ENCODE data around the gene CTNNA3.

Gene CTNNA3

DNA sequence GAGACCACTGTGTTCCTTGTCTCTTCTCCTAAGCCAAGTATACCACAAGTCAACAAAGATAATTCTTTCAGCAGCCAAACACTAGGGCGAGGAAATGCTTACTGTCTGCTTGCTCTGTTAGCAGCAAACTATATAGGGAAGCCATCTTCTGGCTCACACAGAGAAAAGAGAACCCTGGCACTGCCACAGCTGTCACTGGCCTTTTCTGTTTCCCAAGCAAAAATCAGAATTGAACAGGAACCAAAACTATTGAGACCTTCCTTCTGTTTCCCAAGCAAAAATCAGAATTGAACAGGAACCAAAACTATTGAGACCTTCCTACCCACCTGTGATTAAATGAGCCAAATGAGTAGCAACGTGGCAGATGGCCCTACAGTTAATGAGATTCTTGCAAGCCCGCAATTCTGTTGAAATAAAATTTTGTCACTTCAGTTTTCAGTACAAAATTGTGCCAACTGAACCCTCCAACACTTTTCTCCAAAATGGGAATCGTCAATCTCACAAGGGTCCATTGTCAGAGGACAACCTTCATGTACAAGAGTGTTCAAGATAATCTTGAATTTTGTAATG is 715.7 kb downstream of the CTNNA3 start:
- H3K4me3 ChIP-seq (ENCODE audit: low read length), result no peak overlapping the region
- no peak for DNase-seq (ENCODE audit: low read depth)
- TF ChIP-seq CTCF (conservative IDR thresholded peaks at IDR 0.05; ENCODE audit: low read depth, low read length), result no peak

DNA sequence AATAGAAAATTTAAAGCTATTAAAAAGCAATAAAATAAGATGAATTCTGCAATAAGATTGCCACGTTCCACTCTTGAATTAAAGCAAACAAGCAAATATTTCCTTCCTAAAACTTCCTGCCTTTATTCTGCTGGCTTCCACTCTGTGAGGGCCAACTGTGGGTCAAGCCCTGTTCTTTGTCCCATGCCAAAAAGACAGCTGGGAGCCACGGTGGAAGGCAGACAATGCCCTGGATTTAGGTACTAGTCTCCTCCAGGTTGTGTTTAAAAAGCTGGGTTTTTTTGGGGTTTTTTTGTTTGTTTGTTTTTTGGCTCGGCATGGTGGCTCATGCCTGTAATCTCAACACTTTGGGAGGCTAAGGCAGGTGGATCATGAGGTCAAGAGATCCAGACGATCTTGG is 731.0 kb downstream of the CTNNA3 start:
- no peak overlapping the region for H3K4me3 ChIP-seq (ENCODE audit: low read length)
- no peak for DNase-seq (ENCODE audit: low read depth)
- no peak for TF ChIP-seq CTCF (conservative IDR thresholded peaks at IDR 0.05; ENCODE audit: low read depth, low read length)

DNA sequence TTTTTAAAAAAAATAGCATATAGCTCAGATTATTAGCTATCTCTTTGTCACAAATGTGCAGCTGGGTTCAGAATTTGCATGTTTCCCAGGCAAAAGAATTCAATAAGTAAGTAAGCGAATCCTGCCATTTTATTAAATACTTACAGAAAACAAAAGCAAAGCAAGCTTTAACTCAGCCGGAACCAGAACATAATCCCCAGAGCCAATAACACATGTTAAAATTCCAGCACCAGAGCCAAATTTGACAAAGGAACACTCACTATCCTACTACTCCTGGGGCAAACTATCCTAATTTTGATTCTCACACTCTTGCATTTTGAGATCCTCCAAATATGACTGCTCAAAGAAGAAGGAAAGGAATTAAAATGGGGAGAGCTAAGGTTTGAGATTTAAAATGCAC is 737.5 kb downstream of the CTNNA3 start:
- H3K4me3 ChIP-seq (ENCODE audit: low read length), result no peak overlapping the region
- no peak for TF ChIP-seq CTCF (conservative IDR thresholded peaks at IDR 0.05; ENCODE audit: low read depth, low read length)
- DNase-seq (ENCODE audit: low read depth), result no peak

- no peak for TF ChIP-seq CTCF (conservative IDR thresholded peaks at IDR 0.05; ENCODE audit: low read depth, low read length)
- no peak overlapping the region for H3K4me3 ChIP-seq (ENCODE audit: low read length)
- no peak for DNase-seq (ENCODE audit: low read depth)
Observed at GRCh38 chr10:66951896-66952295, 744.1 kb downstream of the CTNNA3 start.

DNA sequence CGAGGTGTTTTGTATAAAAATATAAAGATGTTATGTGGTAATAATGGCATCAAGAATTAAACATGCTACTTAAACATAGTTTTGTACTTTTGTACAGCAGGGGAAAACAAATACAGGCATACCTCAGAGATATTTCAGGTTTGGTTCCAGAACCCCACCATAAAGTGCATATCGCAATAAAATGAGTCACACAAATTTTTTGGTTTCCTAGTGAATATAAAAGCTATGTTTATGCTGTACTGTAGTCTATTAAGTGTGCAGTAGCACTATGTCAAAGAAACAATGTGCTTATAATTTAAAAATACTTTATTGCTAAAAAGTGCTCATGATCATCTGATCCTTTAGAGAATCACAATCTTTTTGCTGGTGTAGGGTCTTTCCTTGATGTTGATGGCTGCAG is 752.4 kb downstream of the CTNNA3 start:
- no peak for TF ChIP-seq CTCF (conservative IDR thresholded peaks at IDR 0.05; ENCODE audit: low read depth, low read length)
- DNase-seq (ENCODE audit: low read depth), result no peak
- H3K4me3 ChIP-seq (ENCODE audit: low read length), result no peak overlapping the region

DNA sequence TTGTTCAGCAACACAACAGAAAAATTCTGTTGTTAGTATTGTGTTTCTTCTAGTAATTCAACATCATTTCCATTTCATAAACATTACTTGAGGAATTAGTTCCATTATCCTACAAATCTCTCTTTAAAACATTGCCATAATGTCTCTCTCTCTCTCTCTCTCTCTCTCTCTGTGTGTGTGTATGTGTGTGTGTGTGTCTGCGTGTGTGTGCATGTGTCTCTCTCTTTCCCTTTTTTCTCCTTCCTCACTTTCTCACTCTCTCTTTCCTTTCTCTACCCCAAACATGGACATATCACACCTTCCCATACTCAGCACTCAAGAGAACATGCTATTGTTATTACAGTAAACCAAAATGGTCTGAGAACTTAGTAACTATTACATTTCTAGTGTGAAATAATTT is 753.6 kb downstream of the CTNNA3 start:
- TF ChIP-seq CTCF (conservative IDR thresholded peaks at IDR 0.05; ENCODE audit: low read depth, low read length), result no peak
- no peak for DNase-seq (ENCODE audit: low read depth)
- no peak overlapping the region for H3K4me3 ChIP-seq (ENCODE audit: low read length)

DNA sequence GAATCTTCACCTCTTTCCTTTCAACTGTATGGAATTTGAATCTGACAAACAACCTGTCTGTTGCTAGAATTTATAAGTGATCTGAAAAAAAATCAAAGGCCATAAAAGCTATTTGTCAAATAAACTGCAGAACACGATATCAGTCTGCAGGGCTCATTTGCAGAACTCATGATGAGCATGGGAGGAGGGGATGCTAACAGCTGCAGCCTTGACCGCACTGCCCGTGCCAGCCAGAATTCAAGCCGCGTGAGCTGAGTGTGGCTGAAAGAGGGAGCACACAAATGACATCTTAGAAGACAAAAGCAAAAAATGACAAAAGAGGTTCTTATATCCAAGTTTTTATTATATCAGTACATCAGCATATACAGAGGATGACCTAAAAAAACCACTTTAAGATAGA is 754.5 kb downstream of the CTNNA3 start:
- H3K4me3 ChIP-seq (ENCODE audit: low read length), result no peak overlapping the region
- TF ChIP-seq CTCF (conservative IDR thresholded peaks at IDR 0.05; ENCODE audit: low read depth, low read length), result no peak
- DNase-seq (ENCODE audit: low read depth), result no peak

Data from retinal pigment epithelial cell (primary cell).